Stimulated activated naive CD8-positive, alpha-beta T cell treated with anti-CD3 and anti-CD28 coated beads, Interleukin-15, Interleukin-2, amounts not matched to agents 100 U/mL and 50 U/mL, for 24 hours (primary cell): ENCODE results near the gene WDSUB1.
A peak's percentile ranks its signal among the peaks of the same experiment; 100 is the strongest.

Experiments
- ATAC-seq: fragments of 150-1000 bp; cut with Tn5 transposase; one replicate; pipeline ENCODE4 v1.10.0; 2021
- DNase-seq: peaks from one replicate; pipeline ENCODE4 v3.0.0; 2021

The WDSUB1 gene

GRCh38 chr2:159285929-159286708 is at the start of gene WDSUB1:
WDSUB1 (minus strand) TSS chr2:159286703; CDS start chr2:159283069, 3,634 bp downstream.
- ATAC-seq (peak; percentile 16), DNase-seq (peak; percentile 32)

GRCh38 chr2:159326569-159327255 is 40.2 kb upstream of the WDSUB1 start:
- DNase-seq (no peak), ATAC-seq (no peak)

GRCh38 chr2:159322419-159322818 is 35.9 kb upstream of the WDSUB1 start:
- no peak for ATAC-seq
- DNase-seq: no peak

- ATAC-seq: no peak
These were observed 31.0 kb upstream of the WDSUB1 start for GRCh38 chr2:159317392-159318088.

GRCh38 chr2:159307942-159308341 is 21.4 kb upstream of the WDSUB1 start:
- no peak for ATAC-seq
- DNase-seq: no peak

More at GRCh38 chr2:159317392-159318088, 31.0 kb upstream of the WDSUB1 start:
- DNase-seq: no peak

- DNase-seq (no peak), ATAC-seq (no peak)
These were observed 14.1 kb upstream of the WDSUB1 start for GRCh38 chr2:159300586-159300985.

- DNase-seq: no peak
- ATAC-seq: no peak
These were observed 12.5 kb upstream of the WDSUB1 start for GRCh38 chr2:159298967-159299366.

GRCh38 chr2:159297042-159297707 is 10.7 kb upstream of the WDSUB1 start:
- ATAC-seq (no peak), DNase-seq (no peak)

- ATAC-seq (no peak), DNase-seq (no peak)
These were observed 5.7 kb upstream of the WDSUB1 start for GRCh38 chr2:159292157-159292556.

- no peak for ATAC-seq
- DNase-seq: no peak
These were observed 3.9 kb upstream of the WDSUB1 start for GRCh38 chr2:159290289-159290907.

GRCh38 chr2:159287733-159288132 is 1.2 kb upstream of the WDSUB1 start:
- no peak for ATAC-seq
- DNase-seq: no peak

- DNase-seq: peak; percentile 98
- peak; percentile 98 for ATAC-seq
These were observed 372 bp upstream of the WDSUB1 start for GRCh38 chr2:159286709-159287441.

- ATAC-seq (no peak), DNase-seq (no peak)
These were observed 1.1 kb downstream of the WDSUB1 start for GRCh38 chr2:159285433-159285832.

- DNase-seq (no peak), ATAC-seq (no peak)
These were observed 3.0 kb downstream of the WDSUB1 start for GRCh38 chr2:159283529-159283928.

GRCh38 chr2:159281002-159281401 is 5.5 kb downstream of the WDSUB1 start:
- DNase-seq (no peak), ATAC-seq (no peak)

GRCh38 chr2:159279700-159280099 is 6.8 kb downstream of the WDSUB1 start:
- DNase-seq: no peak
- ATAC-seq: no peak

GRCh38 chr2:159275111-159275510 is 11.4 kb downstream of the WDSUB1 start:
- ATAC-seq (no peak), DNase-seq (no peak)

- no peak for ATAC-seq
These were observed 14.3 kb downstream of the WDSUB1 start for GRCh38 chr2:159272156-159272555.

GRCh38 chr2:159270744-159271379 is 15.6 kb downstream of the WDSUB1 start:
- ATAC-seq: no peak
- DNase-seq: no peak

More at GRCh38 chr2:159272156-159272555, 14.3 kb downstream of the WDSUB1 start:
- DNase-seq: no peak

GRCh38 chr2:159267921-159268320 is 18.6 kb downstream of the WDSUB1 start:
- DNase-seq: no peak
- no peak for ATAC-seq

GRCh38 chr2:159266554-159266953 is 19.9 kb downstream of the WDSUB1 start:
- DNase-seq: no peak
- no peak for ATAC-seq
